OCI-LY7 (cell line): ENCODE results near the gene BLCAP. TPM values are rescaled to one million over a fixed set of nuclear protein-coding genes. Genes with fewer than 3 reads are reported as not detected.
"Not testable (repeated sequence)": the region's sequence is repeated elsewhere in the genome, so short reads cannot be mapped to it uniquely, and the experiment has no call there.

Source experiments
- BruUV-seq: library from RNA; stranded (reverse); fragments of 400-500 nt; replicated peaks from 2 replicates; lab custom pipeline; 2021; lab: Mats Ljungman, UMichigan
- CTCF ChIA-PET: fragments of 300-600 bp; sonication (Branson Sonifier 250); formaldehyde crosslinking; loops from one replicate; lab custom pipeline; 2022; ENCODE audit warnings: antibody characterized with exemption; ENCODE audit not compliant: unreplicated experiment; lab: Charles Lee
- POLR2A ChIA-PET: fragments of 300-600 bp; sonication (Branson Sonifier 250); formaldehyde crosslinking; loops from one replicate; lab custom pipeline; 2022; ENCODE audit warnings: antibody characterized with exemption; lab: Charles Lee
- DNase-seq: peaks from one replicate; pipeline ENCODE4 v3.0.0-alpha.2; 2015; ENCODE audit warnings: low spot score
- H2AFZ ChIP-seq: fragments of 200-600 bp; sonication (generic), shearing (Covaris generic); 2 replicates; pipeline ENCODE4 v1.6.1; 2014; ENCODE audit warnings: mild to moderate bottlenecking, antibody characterized with exemption, low read length, moderate library complexity
- H3K27ac ChIP-seq: fragments of 200-600 bp; sonication (generic); 2 replicates; pipeline ENCODE4 v1.5.1; 2014; ENCODE audit warnings: mixed run types, low read depth, mild to moderate bottlenecking, moderate library complexity, low read length, inconsistent platforms; ENCODE audit not compliant: poor library complexity, severe bottlenecking
- H3K36me3 ChIP-seq: fragments of 200-600 bp; sonication (generic); 2 replicates; pipeline ENCODE4 v1.6.1; 2014; ENCODE audit warnings: mild to moderate bottlenecking, antibody characterized with exemption, low read length, moderate library complexity, mixed read lengths; ENCODE audit not compliant: insufficient read depth
- H3K4me1 ChIP-seq: fragments of 200-600 bp; sonication (generic); 2 replicates; pipeline ENCODE4 v1.5.1; 2014; ENCODE audit warnings: mild to moderate bottlenecking, low read length; ENCODE audit not compliant: insufficient read depth, poor library complexity, severe bottlenecking
- H3K4me2 ChIP-seq: fragments of 200-600 bp; sonication (generic); 2 replicates; pipeline ENCODE4 v1.6.1; 2014; ENCODE audit warnings: mild to moderate bottlenecking, low read length
- H3K4me3 ChIP-seq: fragments of 200-600 bp; sonication (generic); 2 replicates; pipeline ENCODE4 v1.5.1; 2014; ENCODE audit warnings: mild to moderate bottlenecking, low read depth, low read length; ENCODE audit not compliant: poor library complexity, severe bottlenecking
- H3K79me2 ChIP-seq: fragments of 200-600 bp; sonication (generic); 2 replicates; pipeline ENCODE4 v1.6.1; 2016; ENCODE audit warnings: low read depth, mild to moderate bottlenecking, low read length, moderate library complexity, mixed read lengths; ENCODE audit not compliant: insufficient read depth
- H3K9me2 ChIP-seq: fragments of 200-600 bp; sonication (generic); 2 replicates; pipeline ENCODE4 v1.6.1; 2016; ENCODE audit warnings: mild to moderate bottlenecking, low read length, mixed read lengths; ENCODE audit not compliant: insufficient read depth
- H3K9me3 ChIP-seq: fragments of 200-600 bp; sonication (generic); 2 replicates; pipeline ENCODE4 v1.6.1; 2014; ENCODE audit warnings: mild to moderate bottlenecking, mixed run types, low read length, mixed read lengths
- H4K20me1 ChIP-seq: fragments of 200-600 bp; sonication (generic); 2 replicates; pipeline ENCODE4 v1.6.1; 2014; ENCODE audit warnings: mild to moderate bottlenecking, antibody characterized with exemption, low read length, moderate library complexity, mixed read lengths; ENCODE audit not compliant: insufficient read depth
- CTCF ChIP-seq: fragments of 200-600 bp; sonication (generic); conservative IDR thresholded peaks from 2 replicates; pipeline ENCODE4 v1.5.1; 2014; ENCODE audit warnings: mild to moderate bottlenecking, antibody characterized with exemption, low read length, moderate library complexity, mixed read lengths
- EZH2phosphoT487 ChIP-seq: fragments of 200-600 bp; sonication (generic); IDR thresholded peaks from 2 replicates; pipeline ENCODE4 v1.6.1; 2018; ENCODE audit warnings: low read depth, borderline replicate concordance, mild to moderate bottlenecking, mixed run types, antibody characterized with exemption, low read length, moderate library complexity, mixed read lengths
- intact Hi-C: fragments of 100-400 bp; cut with micrococcal nuclease; formaldehyde crosslinking; loops from one replicate; pipeline ENCODE4 v1.10.0; 2022; ENCODE audit not compliant: unreplicated experiment
- total RNA-seq, 2 experiments: library from RNA; depleted of rRNA in 1 of 2; stranded (reverse); fragments of >200 nt in 1 of 2; shearing (Covaris generic) in 1 of 2; gene quantifications; 2 replicates each; pipeline ENCODE4 v1.2.3, GENCODE V29; 2014 to 2022

BLCAP gene
- total RNA-seq, 2 experiments from 2014 or later = 32.3 to 55.1 TPM

- intact Hi-C loops = no loop called here
- ChIA-PET CTCF (no interaction called here), POLR2A (no interaction called here)
- Histone ChIP-seq H4K20me1 (no peaks in the 10 kb centered on the region), H3K27ac (no peak overlapping the region), H2AFZ (no peak overlapping the region), H3K36me3 (no peaks in the 10 kb centered on the region), H3K4me1 (no peaks in the 10 kb centered on the region), H3K4me2 (no peak overlapping the region), H3K9me2 (no peaks in the 10 kb centered on the region), H3K9me3 (no peaks in the 10 kb centered on the region), H3K4me3 (no peak overlapping the region), H3K79me2 (no peaks in the 10 kb centered on the region)
- no TSS peak for BruUV-seq
- TF ChIP-seq CTCF = no peak
- TF ChIP-seq EZH2phosphoT487 = no peak
- DNase-seq = no peak
These were observed 53.3 kb downstream of the BLCAP start for GRCh38 chr20:37474386-37474785.

- intact Hi-C loops = no loop called here
- Histone ChIP-seq H3K4me2 (no peak overlapping the region), H3K79me2 (no peaks in the 10 kb centered on the region), H3K9me2 (no peaks in the 10 kb centered on the region), H3K9me3 (no peaks in the 10 kb centered on the region), H3K36me3 (no peaks in the 10 kb centered on the region), H3K4me1 (no peaks in the 10 kb centered on the region), H2AFZ (no peak overlapping the region), H4K20me1 (no peaks in the 10 kb centered on the region), H3K27ac (no peak overlapping the region), H3K4me3 (no peak overlapping the region)
- ChIA-PET CTCF (no interaction called here), POLR2A (no interaction called here)
- BruUV-seq = no TSS peak
- no peak for DNase-seq
- TF ChIP-seq EZH2phosphoT487 (no peak), CTCF (no peak)
These were observed 54.3 kb downstream of the BLCAP start for GRCh38 chr20:37473249-37474000.

- H3K4me1 ChIP-seq, H4K20me1 ChIP-seq, H2AFZ ChIP-seq, intact Hi-C loops, CTCF ChIA-PET, POLR2A ChIA-PET, H3K4me3 ChIP-seq, DNase-seq, H3K27ac ChIP-seq, H3K9me3 ChIP-seq, H3K4me2 ChIP-seq, H3K36me3 ChIP-seq, BruUV-seq, H3K9me2 ChIP-seq, H3K79me2 ChIP-seq: not testable (repeated sequence)
These were observed 55.2 kb downstream of the BLCAP start for GRCh38 chr20:37472435-37472834.
